ENCODE measurements around the gene SLC39A12. TPM values are rescaled to one million over a fixed set of nuclear protein-coding genes. Genes with fewer than 3 reads are reported as not detected.
"Not testable (repeated sequence)": the region's sequence is repeated elsewhere in the genome, so short reads cannot be mapped to it uniquely, and the experiment has no call there.

SLC39A12 gene
- polyA plus RNA-seq, 1 of the 3 experiments (the other 2 are of a cell fraction): not detected

DNA sequence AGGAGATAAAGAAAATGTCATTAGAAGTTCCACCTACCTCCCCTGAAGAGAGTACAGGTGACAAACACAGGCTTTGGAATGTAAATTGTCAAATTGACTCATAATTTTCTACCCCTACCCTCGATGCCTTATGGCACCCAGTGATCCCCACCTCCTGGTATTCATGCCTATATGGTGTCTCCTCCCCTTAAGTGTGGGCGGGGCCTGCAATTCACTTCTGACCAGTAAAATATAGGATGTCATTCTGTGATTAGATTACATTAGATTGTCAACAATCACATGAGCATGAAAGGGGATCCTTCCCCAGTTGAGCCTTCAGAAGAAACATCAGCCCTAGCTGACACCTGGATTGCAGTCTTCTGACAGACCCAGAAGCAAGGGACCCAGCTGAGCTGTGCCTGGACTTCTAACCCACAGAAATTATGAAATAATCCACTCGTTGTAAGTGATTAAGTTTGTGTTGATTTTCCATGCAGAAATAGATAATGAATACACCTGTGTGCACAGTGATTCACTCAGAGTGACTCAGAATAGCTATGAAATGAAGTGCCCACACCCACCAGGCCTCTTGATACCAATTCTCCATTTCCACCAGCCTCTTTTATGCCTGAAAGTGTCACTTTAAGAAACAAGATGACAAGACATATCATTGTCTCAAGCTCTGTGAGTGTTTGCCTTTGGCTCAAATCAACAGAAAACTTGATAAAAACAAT lies 8.5 kb upstream of the SLC39A12 start:
- 11% methylated on average over 3 of the region's 3 CpGs for WGBS (ENCODE audit: low lambda C conversion rate)
- Histone ChIP-seq H3K9me3 (no peaks in the 10 kb centered on the region), H3K9ac (no peak overlapping the region), H3K36me3 (replicated peaks in 1 of 2; ENCODE audit: control insufficient read depth in 1 of 2, insufficient read depth in 2 of 2, low read length in 1 of 2) (no peaks in the 10 kb centered on the region), H4K20me1 (ENCODE audit: insufficient read depth) (no peaks in the 10 kb centered on the region), H3K9me2 (no peaks in the 10 kb centered on the region), H2AFZ (ENCODE audit: low read depth) (no peak overlapping the region), H3K27me3 (ENCODE audit: insufficient read depth) (no peaks in the 10 kb centered on the region), H3F3A (replicated peaks; ENCODE audit: insufficient read depth) (no peaks in the 10 kb centered on the region), H3K4me1 (ENCODE audit: control insufficient read depth in 1 of 2, insufficient read depth in 2 of 2, low read depth in 1 of 2, low read length in 1 of 2) (no peaks in the 10 kb centered on the region; a peak in 1 of 4 replicates), H3K4me2 (no peak overlapping the region), H3K79me2 (ENCODE audit: insufficient read depth) (no peaks in the 10 kb centered on the region), H3K27ac (ENCODE audit: low read depth in 2 of 2, low read length in 1 of 2) (no peak overlapping the region), H3K4me3 (ENCODE audit: low read depth in 2 of 2, low read length in 1 of 2) (no peak overlapping the region)
- CTCF ChIA-PET: no interaction called here
- TF ChIP-seq ELF1 (IDR thresholded peaks at IDR 0.05): no peak
- no peak for TF ChIP-seq FOXJ3 (CRISPR knock-in tag; IDR thresholded peaks at IDR 0.05)
- TF ChIP-seq EZH2phosphoT487 (IDR thresholded peaks at IDR 0.05; ENCODE audit: borderline replicate concordance, low read depth): no peak
- no peak for TF ChIP-seq EP300 (IDR thresholded peaks at IDR 0.05; ENCODE audit: borderline replicate concordance in 1 of 2, low read depth in 1 of 2, low read length in 1 of 2)
- TF ChIP-seq POLR2AphosphoS5 (IDR thresholded peaks at IDR 0.05; ENCODE audit: low read depth, low read length): no peak
- POLR2A ChIA-PET: no interaction called here
- DNase-seq: no peak

DNA sequence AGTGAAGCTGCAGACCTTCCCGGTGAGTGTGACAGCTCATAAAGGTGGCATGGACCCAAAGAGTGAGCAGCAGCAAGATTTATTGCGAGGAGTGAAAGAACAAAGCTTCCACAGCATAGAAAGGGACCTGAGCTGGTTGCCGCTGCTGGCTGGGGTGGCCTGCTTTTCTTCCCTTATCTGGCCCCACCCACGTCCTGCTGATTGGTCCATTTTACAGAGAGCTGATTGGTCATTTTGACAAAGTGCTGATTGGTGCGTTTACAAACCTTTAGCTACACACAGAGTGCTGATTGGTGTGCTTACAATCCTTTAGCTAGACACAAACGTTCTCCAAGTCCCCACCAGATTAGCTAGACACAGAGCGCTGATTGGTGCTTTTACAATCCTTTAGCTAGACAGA lies 1.4 kb upstream of the SLC39A12 start:
- WGBS (ENCODE audit: low lambda C conversion rate): 56% methylated on average over 7 of the region's 7 CpGs
- H3F3A ChIP-seq (replicated peaks; ENCODE audit: insufficient read depth); H3K4me2 ChIP-seq; H3K4me1 ChIP-seq (ENCODE audit: control insufficient read depth in 1 of 2, insufficient read depth in 2 of 2, low read depth in 1 of 2, low read length in 1 of 2); H4K20me1 ChIP-seq (ENCODE audit: insufficient read depth); H3K36me3 ChIP-seq (replicated peaks in 1 of 2; ENCODE audit: control insufficient read depth in 1 of 2, insufficient read depth in 2 of 2, low read length in 1 of 2); H2AFZ ChIP-seq (ENCODE audit: low read depth); H3K27ac ChIP-seq (ENCODE audit: low read depth in 2 of 2, low read length in 1 of 2); H3K27me3 ChIP-seq (ENCODE audit: insufficient read depth); DNase-seq; H3K79me2 ChIP-seq (ENCODE audit: insufficient read depth); H3K9me3 ChIP-seq; H3K9me2 ChIP-seq; H3K9ac ChIP-seq; H3K4me3 ChIP-seq (ENCODE audit: low read depth in 2 of 2, low read length in 1 of 2); POLR2A ChIA-PET: not testable (repeated sequence)
- CTCF ChIA-PET: interaction anchor here (0.9 kb wide), 1 partner anchor 11 kb away, joined by 3 read pairs; no protein-coding TSS in a partner anchor

DNA sequence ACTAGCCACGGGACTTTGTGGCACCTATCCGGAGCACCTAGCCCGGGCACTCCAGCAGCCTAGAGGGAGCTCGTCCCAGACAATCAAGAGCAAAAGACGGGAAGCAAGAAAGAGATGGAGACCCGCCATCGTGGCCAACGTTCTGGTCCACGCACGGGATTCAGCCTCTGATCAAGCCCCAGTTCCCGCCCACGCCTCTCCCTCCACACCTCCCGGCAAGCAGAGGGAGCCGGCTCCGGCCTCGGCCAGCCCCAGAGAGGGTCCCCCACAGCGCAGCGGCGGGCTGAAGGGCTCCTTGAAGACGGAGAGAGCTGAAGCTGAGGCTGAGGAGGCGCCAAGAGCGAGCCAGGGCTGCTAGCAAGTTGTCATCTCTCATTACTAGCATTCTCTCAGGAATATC lies 992 bp upstream of the SLC39A12 start:
- CTCF ChIA-PET: no interaction called here
- DNase-seq: no peak
- Histone ChIP-seq H3K79me2 (ENCODE audit: insufficient read depth) (no peaks in the 10 kb centered on the region), H2AFZ (ENCODE audit: low read depth) (no peak overlapping the region), H3K9ac (no peak overlapping the region), H3F3A (replicated peaks; ENCODE audit: insufficient read depth) (no peaks in the 10 kb centered on the region), H3K4me2 (no peak overlapping the region), H4K20me1 (ENCODE audit: insufficient read depth) (no peaks in the 10 kb centered on the region), H3K27me3 (ENCODE audit: insufficient read depth) (no peaks in the 10 kb centered on the region), H3K36me3 (replicated peaks in 1 of 2; ENCODE audit: control insufficient read depth in 1 of 2, insufficient read depth in 2 of 2, low read length in 1 of 2) (no peaks in the 10 kb centered on the region), H3K9me2 (no peaks in the 10 kb centered on the region), H3K27ac (ENCODE audit: low read depth in 2 of 2, low read length in 1 of 2) (no peak overlapping the region), H3K4me3 (ENCODE audit: low read depth in 2 of 2, low read length in 1 of 2) (no peak overlapping the region), H3K4me1 (ENCODE audit: control insufficient read depth in 1 of 2, insufficient read depth in 2 of 2, low read depth in 1 of 2, low read length in 1 of 2) (no peaks in the 10 kb centered on the region), H3K9me3 (no peaks in the 10 kb centered on the region)
- WGBS (ENCODE audit: low lambda C conversion rate): 91% methylated on average over 14 of the region's 22 CpGs
- POLR2A ChIA-PET: no interaction called here
- TF ChIP-seq NFIC (IDR thresholded peaks at IDR 0.05; ENCODE audit: borderline replicate concordance): no peak
- no peak for TF ChIP-seq JUND (IDR thresholded peaks at IDR 0.05)
- TF ChIP-seq, protein P1, sequence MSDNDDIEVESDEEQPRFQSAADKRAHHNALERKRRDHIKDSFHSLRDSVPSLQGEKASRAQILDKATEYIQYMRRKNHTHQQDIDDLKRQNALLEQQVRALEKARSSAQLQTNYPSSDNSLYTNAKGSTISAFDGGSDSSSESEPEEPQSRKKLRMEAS (IDR thresholded peaks at IDR 0.05; ENCODE audit: low read depth): no peak
- TF ChIP-seq, protein P2, sequence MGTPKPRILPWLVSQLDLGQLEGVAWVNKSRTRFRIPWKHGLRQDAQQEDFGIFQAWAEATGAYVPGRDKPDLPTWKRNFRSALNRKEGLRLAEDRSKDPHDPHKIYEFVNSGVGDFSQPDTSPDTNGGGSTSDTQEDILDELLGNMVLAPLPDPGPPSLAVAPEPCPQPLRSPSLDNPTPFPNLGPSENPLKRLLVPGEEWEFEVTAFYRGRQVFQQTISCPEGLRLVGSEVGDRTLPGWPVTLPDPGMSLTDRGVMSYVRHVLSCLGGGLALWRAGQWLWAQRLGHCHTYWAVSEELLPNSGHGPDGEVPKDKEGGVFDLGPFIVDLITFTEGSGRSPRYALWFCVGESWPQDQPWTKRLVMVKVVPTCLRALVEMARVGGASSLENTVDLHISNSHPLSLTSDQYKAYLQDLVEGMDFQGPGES (IDR thresholded peaks at IDR 0.05; ENCODE audit: low read depth, low read length): no peak
- TF ChIP-seq RFX5 (IDR thresholded peaks at IDR 0.05; ENCODE audit: low read length): no peak
- no peak for TF ChIP-seq GABPA (IDR thresholded peaks at IDR 0.05; ENCODE audit: low read depth)
- TF ChIP-seq RCOR1 (IDR thresholded peaks at IDR 0.05; ENCODE audit: low read length): no peak
- no peak for TF ChIP-seq EZH2phosphoT487 (IDR thresholded peaks at IDR 0.05; ENCODE audit: borderline replicate concordance, low read depth)
- no peak for TF ChIP-seq YY1 (IDR thresholded peaks at IDR 0.05; ENCODE audit: low read depth)
- TF ChIP-seq, protein P3, sequence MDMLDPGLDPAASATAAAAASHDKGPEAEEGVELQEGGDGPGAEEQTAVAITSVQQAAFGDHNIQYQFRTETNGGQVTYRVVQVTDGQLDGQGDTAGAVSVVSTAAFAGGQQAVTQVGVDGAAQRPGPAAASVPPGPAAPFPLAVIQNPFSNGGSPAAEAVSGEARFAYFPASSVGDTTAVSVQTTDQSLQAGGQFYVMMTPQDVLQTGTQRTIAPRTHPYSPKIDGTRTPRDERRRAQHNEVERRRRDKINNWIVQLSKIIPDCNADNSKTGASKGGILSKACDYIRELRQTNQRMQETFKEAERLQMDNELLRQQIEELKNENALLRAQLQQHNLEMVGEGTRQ (IDR thresholded peaks at IDR 0.05; ENCODE audit: borderline replicate concordance, low read depth, low read length): no peak
- TF ChIP-seq, protein P4, sequence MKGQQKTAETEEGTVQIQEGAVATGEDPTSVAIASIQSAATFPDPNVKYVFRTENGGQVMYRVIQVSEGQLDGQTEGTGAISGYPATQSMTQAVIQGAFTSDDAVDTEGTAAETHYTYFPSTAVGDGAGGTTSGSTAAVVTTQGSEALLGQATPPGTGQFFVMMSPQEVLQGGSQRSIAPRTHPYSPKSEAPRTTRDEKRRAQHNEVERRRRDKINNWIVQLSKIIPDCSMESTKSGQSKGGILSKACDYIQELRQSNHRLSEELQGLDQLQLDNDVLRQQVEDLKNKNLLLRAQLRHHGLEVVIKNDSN (IDR thresholded peaks at IDR 0.05; ENCODE audit: borderline replicate concordance, low read depth): no peak
- no peak for TF ChIP-seq FOSL2 (IDR thresholded peaks at IDR 0.05; ENCODE audit: borderline replicate concordance, low read depth)
- TF ChIP-seq, protein P5, sequence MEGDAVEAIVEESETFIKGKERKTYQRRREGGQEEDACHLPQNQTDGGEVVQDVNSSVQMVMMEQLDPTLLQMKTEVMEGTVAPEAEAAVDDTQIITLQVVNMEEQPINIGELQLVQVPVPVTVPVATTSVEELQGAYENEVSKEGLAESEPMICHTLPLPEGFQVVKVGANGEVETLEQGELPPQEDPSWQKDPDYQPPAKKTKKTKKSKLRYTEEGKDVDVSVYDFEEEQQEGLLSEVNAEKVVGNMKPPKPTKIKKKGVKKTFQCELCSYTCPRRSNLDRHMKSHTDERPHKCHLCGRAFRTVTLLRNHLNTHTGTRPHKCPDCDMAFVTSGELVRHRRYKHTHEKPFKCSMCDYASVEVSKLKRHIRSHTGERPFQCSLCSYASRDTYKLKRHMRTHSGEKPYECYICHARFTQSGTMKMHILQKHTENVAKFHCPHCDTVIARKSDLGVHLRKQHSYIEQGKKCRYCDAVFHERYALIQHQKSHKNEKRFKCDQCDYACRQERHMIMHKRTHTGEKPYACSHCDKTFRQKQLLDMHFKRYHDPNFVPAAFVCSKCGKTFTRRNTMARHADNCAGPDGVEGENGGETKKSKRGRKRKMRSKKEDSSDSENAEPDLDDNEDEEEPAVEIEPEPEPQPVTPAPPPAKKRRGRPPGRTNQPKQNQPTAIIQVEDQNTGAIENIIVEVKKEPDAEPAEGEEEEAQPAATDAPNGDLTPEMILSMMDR (IDR thresholded peaks at IDR 0.05): no peak
- TF ChIP-seq SIN3A (IDR thresholded peaks at IDR 0.05; ENCODE audit: borderline replicate concordance, low read depth, low read length): no peak

All from SK-N-SH (cell line).